GM19372 (cell line): Measurements from ENCODE around the gene NEDD4L.

Experiments
- ATAC-seq: cut with Tn5 transposase; IDR thresholded peaks from one replicate; pipeline ENCODE4 v1.9.1; 2021; ENCODE audit warnings: mild to moderate bottlenecking, low read depth, moderate library complexity; ENCODE audit not compliant: unreplicated experiment

Gene NEDD4L

DNA sequence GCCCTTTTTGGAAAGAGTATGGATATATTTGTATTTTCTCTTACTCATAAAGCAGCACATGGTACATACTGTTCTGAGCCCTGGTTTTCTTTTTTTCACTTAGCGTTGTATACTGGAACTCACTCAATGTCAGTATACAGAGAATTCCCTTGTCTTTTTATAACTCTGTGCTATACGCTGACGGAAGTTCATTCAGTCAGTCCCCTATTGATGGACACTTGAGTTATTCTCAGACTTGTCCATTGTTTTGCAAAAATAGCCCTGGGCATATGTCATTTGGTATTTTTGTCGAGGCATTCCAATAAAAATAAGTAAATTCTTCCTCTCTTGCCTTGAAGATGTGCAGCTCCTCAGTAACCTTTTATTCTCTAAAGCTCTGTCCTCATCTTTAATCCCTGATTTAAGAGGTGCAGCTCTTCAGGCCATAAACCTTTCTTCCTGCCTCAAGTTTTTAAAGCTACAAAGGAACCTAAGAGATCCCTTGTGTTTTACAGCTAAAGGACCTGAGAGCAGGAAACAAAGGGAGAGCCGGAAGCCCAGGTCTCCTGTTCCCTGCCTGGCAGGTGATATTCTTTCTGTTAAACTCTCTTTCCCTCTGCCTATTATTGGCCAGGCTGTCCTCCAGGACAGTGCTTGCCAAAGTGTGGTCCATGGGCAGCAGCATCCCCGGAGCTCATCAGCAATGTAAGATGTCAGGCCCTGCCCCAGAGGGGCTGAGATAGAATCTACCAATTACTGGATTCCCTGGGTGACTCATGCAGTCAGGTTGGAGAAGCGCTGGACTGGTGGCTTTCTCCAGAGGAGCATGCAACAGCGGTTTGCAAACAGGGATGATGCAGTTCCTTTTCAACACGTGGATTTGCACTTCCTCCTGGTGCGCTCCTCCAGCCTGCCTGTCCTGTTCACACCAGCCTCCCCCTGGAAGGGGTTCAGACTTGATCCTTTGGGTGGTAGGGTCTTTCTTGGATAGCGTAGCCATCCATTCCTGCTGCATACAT, 158.0 kb downstream of the NEDD4L start:
- no peak for ATAC-seq

GRCh38 chr18:58204776-58205442, 160.9 kb downstream of the NEDD4L start:
- ATAC-seq, result no peak

DNA sequence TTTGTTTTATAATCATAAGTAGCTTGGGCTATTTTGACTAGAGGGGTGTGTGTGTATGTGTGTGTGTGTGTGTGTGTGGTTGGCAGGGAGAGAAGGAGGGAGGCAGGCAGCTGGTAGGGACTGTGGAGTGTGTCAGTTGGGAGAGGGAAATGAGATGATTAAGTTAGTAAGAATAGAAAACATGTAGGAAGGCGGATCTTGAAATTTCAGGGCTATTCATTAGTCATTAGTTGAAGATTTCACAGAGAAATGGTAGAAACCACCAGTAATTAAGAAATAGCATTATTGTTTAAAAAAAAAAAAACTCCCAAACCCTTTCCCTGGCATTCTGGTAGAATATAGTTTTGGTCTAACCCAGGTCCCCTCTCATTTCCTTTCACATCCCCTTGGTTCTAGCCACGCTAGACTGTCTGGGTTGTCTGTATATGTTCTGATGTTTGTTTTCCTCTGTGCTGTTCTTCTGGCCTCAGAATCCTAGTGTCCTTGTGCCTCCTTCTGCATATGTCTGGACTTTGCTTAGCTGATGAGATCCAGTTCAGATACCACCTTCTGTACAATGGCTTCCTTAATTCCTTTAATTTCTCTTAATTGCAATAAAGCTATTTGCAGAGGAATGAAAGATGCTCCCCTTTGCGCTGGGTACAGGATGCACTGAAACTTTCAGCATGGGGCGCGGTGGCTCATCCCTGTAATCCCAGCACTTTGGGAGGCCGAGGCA, 161.6 kb downstream of the NEDD4L start:
- no peak for ATAC-seq

DNA sequence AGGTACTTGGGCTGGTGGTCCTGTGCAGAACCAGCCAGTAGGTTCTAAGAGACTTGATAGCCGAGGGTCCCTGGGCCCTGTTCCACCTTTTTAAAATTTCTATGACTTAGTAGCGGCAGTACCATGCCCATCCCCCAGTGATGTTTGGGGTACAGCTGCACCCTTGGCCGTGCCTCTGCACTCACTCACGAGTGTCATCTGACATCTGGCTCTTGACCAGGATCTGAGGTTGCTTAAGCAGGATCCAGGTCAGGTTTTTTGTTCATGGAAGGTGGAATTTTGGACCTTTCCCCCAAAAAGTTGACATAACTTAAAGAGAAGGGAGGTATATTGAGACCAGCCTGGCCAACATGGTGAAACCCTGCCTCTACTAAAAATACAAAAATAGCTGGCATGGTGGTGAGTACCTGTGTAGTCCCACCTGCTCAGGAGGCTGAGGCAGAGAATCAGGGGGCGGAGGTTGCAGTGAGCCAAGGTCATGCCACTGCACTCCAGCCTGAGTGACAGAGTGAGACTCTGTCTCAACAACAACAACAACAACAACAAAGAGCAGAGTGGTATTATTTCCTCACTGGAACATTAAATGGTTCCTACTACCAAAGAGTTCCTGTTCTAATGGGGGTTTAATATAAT, 163.6 kb downstream of the NEDD4L start:
- ATAC-seq, result no peak

GRCh38 chr18:58208207-58208932, 164.3 kb downstream of the NEDD4L start:
- no peak for ATAC-seq

DNA sequence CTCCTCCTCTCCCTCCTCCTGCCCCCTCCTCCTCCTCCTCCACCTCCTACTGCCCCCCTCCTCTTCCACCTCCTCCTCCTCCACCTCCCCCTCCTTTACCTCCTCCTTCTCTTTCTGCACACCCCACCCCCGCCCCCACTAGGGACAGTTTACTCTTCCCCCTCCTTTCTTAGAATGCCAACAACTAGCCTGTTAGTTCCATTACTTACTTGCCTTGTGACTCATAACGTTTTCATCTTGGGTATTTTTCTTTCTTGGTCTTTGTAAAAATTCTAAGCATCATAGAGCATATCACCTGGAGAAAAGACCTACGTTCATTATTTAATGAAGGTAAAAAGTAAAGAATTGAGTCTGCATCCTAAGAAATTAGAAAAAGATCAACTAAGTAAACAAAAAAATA, 165.3 kb downstream of the NEDD4L start:
- ATAC-seq, result no peak

DNA sequence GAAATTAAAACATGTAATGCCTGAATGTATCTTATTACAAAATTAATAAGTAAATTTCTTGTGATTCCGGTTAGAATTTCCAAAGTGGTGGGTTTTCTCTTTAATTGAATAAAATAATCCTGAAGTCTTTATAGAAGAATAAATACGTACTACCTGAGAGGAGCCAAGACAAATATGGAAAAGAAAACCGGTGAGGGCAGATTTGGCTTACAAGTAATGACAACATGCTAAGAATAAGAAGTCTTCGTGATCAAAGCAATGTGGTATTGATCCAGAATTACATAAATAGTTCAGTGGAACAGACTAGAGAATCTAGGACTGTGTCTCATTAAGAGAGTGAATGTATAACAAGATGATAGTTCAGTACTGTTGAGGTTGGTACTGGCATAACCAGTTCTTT, 167.5 kb downstream of the NEDD4L start:
- no peak for ATAC-seq

GRCh38 chr18:58212274-58212673, 168.2 kb downstream of the NEDD4L start:
- no peak for ATAC-seq

- no peak for ATAC-seq
Observed at GRCh38 chr18:58213440-58213839, 169.4 kb downstream of the NEDD4L start.

- no peak for ATAC-seq
Observed at GRCh38 chr18:58215011-58215410, 171.0 kb downstream of the NEDD4L start.

DNA sequence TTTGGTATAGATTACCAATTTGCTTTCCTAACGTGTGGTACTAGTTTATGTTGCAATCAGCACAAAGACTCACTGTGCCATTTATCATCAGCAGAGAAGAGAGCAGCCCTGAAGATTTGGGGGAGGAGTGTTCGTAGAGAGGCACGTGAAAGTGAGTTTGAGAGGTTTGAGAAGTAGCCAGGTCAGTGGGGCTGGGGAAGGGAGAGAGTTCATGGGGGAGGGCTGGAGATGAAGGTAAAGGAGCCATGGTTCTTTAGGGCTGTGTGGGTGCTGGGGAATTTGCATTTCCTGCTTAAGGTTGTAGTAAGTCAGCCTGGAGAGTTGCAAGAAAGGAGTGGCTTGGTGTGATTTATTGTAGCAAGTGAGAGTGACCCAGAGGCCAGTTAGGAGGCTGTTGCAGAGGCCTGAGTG, 172.1 kb downstream of the NEDD4L start:
- ATAC-seq, result no peak

- no peak for ATAC-seq
Observed at GRCh38 chr18:58217052-58217451, 173.0 kb downstream of the NEDD4L start.

- ATAC-seq, result no peak
Observed at GRCh38 chr18:58218117-58218516, 174.1 kb downstream of the NEDD4L start.

DNA sequence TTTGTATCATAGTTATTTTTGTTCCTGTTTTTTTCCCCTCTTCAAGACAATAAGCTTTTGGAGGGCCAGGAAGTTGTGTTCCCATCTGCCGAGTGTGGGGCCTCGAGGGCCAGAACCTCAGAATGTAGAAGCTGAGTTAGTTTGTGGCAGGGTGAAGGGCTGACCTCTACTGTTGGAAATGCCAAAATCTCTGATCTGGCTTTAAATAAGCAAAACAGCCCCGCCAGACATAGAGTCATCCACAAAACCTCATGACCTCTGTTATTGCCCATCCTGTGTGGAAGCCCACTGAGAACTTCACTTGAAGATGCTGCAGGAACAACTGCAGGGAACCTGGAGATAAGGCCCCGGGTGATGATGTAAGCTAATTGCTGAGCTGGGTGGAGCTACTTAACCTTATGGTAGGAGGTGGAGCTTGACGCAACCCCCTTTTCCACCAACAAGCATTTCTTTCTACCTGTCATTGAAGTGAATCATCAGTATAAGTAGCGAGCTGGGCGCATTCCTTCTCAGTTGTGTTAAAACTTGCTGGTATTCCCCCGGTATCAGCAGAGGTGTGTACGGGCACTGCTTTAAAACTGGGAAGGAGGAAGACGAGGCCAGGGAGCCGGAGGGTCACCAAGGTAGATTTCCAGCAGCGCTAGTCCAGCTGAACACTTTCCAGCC, 177.2 kb downstream of the NEDD4L start:
- ATAC-seq, result no peak

GRCh38 chr18:58222432-58223125, 178.6 kb downstream of the NEDD4L start:
- ATAC-seq, result no peak

GRCh38 chr18:58223717-58224424, 179.8 kb downstream of the NEDD4L start:
- ATAC-seq, result no peak

GRCh38 chr18:58224425-58224750, 180.4 kb downstream of the NEDD4L start:
- ATAC-seq, result no peak

- peak; percentile 71 for ATAC-seq
Observed at GRCh38 chr18:58225101-58225500, 181.1 kb downstream of the NEDD4L start.
